Ishikawa (cell line): ENCODE data around the gene ORC6.

ENCODE experiments used
- CEBPB ChIP-seq: IDR thresholded peaks from 2 replicates; pipeline ENCODE4 v1.6.1; 2012
- CREB1 ChIP-seq: IDR thresholded peaks from 2 replicates; pipeline ENCODE4 v1.6.1; 2012; ENCODE audit warnings: low read depth
- EGR1 ChIP-seq: IDR thresholded peaks from 2 replicates; pipeline ENCODE4 v1.6.1; 2012
- EP300 ChIP-seq: IDR thresholded peaks from 2 replicates; pipeline ENCODE4 v1.6.1; 2012; ENCODE audit warnings: borderline replicate concordance
- FOXM1 ChIP-seq: IDR thresholded peaks from 2 replicates; pipeline ENCODE4 v1.6.1; 2012; ENCODE audit warnings: low read depth, borderline replicate concordance
- MAX ChIP-seq: IDR thresholded peaks from 2 replicates; pipeline ENCODE4 v1.6.1; 2012
- NFIC ChIP-seq: IDR thresholded peaks from 2 replicates; pipeline ENCODE4 v1.6.1; 2012
- RAD21 ChIP-seq: IDR thresholded peaks from 2 replicates; pipeline ENCODE4 v1.6.1; 2012; ENCODE audit warnings: low read depth
- REST ChIP-seq: IDR thresholded peaks from 2 replicates; pipeline ENCODE4 v1.6.1; 2012; ENCODE audit warnings: low read depth, mild to moderate bottlenecking
- TAF1 ChIP-seq: IDR thresholded peaks from 2 replicates; pipeline ENCODE4 v1.6.1; 2012; ENCODE audit warnings: low read depth, mild to moderate bottlenecking
- TCF12 ChIP-seq: IDR thresholded peaks from 2 replicates; pipeline ENCODE4 v1.6.1; 2012; ENCODE audit warnings: low read depth
- TEAD4 ChIP-seq: IDR thresholded peaks from 2 replicates; pipeline ENCODE4 v1.6.1; 2012
- USF1 ChIP-seq: IDR thresholded peaks from 2 replicates; pipeline ENCODE4 v1.6.1; 2012
- YY1 ChIP-seq: IDR thresholded peaks from 2 replicates; pipeline ENCODE4 v1.6.1; 2012; ENCODE audit warnings: low read depth
- ZBTB7A ChIP-seq: IDR thresholded peaks from 2 replicates; pipeline ENCODE4 v1.6.1; 2012; ENCODE audit warnings: low read depth

The ORC6 gene

GRCh38 chr16:46686815-46687473, 2.5 kb upstream of the ORC6 start:
- no peak for TF ChIP-seq MAX
- no peak for TF ChIP-seq TEAD4
- TF ChIP-seq FOXM1: no peak
- TF ChIP-seq TCF12: no peak
- no peak for TF ChIP-seq NFIC
- TF ChIP-seq ZBTB7A: no peak
- TF ChIP-seq TAF1: no peak
- TF ChIP-seq EGR1: no peak
- no peak for TF ChIP-seq RAD21
- no peak for TF ChIP-seq EP300
- TF ChIP-seq YY1: no peak
- TF ChIP-seq REST: no peak
- TF ChIP-seq CEBPB: no peak

- TF ChIP-seq TEAD4: no peak
- no peak for TF ChIP-seq EP300
- no peak for TF ChIP-seq USF1
- no peak for TF ChIP-seq EGR1
- no peak for TF ChIP-seq FOXM1
- no peak for TF ChIP-seq NFIC
- TF ChIP-seq REST: no peak
- TF ChIP-seq CREB1: no peak
- TF ChIP-seq CEBPB: no peak
- no peak for TF ChIP-seq YY1
- no peak for TF ChIP-seq MAX
These were observed 2.0 kb upstream of the ORC6 start for GRCh38 chr16:46687486-46687885.

- no peak for TF ChIP-seq MAX
- no peak for TF ChIP-seq RAD21
- TF ChIP-seq TCF12: no peak
- no peak for TF ChIP-seq YY1
- no peak for TF ChIP-seq EP300
These were observed 1.3 kb upstream of the ORC6 start for GRCh38 chr16:46688101-46688653.

- TF ChIP-seq FOXM1 (no peak), CREB1 (no peak), YY1 (peak; percentile 80), RAD21 (peak; percentile 9; the same call in 1 of the 2 replicates), TCF12 (0 out of 2 replicates have a peak, but pooled peaks have one; percentile 28), CEBPB (no peak), EP300 (no peak), USF1 (peak; percentile 96), ZBTB7A (0 out of 2 replicates have a peak, but pooled peaks have one; percentile 18), EGR1 (0 out of 2 replicates have a peak, but pooled peaks have one; percentile 30), REST (no peak)
These were observed 650 bp upstream of the ORC6 start, which contains the start of gene VPS35 for GRCh38 chr16:46688654-46689364. Gene VPS35 (minus strand): TSS chr16:46689178. CDS start chr16:46689133, 45 bp downstream.
